ENCODE data around the gene FAM237A.

The FAM237A gene

GRCh38 chr2:206642075-206643025, at the start of gene FAM237A:
Gene FAM237A, plus strand, starts transcription at chr2:206642487. Its CDS starts 1,750 bp downstream, at chr2:206644237.
- Histone ChIP-seq H2AFZ (ENCODE audit: low read depth, low read length) (no peak within 1 kb of the TSS), H3K9me3 (ENCODE audit: insufficient read depth, low read length, severe bottlenecking) (no peaks in the 10 kb centered on the region), H4K20me1 (ENCODE audit: insufficient read depth, low read length) (no peaks in the 10 kb centered on the region), H3K27ac (ENCODE audit: low read length) (no peak within 1 kb of the TSS), H3K4me3 (ENCODE audit: low read depth in 1 of 2, low read length in 2 of 2) (no peak within 1 kb of the TSS), H3K4me2 (ENCODE audit: insufficient read depth, low read length) (no peak within 1 kb of the TSS), H3K27me3 (ENCODE audit: insufficient read depth, low read length, poor library complexity) (no peaks in the 10 kb centered on the region), H3K79me2 (ENCODE audit: insufficient read depth, low read length) (no peaks in the 10 kb centered on the region), H3K9ac (ENCODE audit: low read depth, low read length) (no peak within 1 kb of the TSS), H3K4me1 (ENCODE audit: insufficient read depth, low read length) (no peaks in the 10 kb centered on the region), H3K36me3 (ENCODE audit: insufficient read depth, low read length) (no peaks in the 10 kb centered on the region)
- no peak for TF ChIP-seq EZH2 (IDR thresholded peaks at IDR 0.05; ENCODE audit: borderline replicate concordance, low read depth, low read length, severe bottlenecking)
- no peak for TF ChIP-seq CTCF (IDR thresholded peaks at IDR 0.05; ENCODE audit: borderline replicate concordance, extremely low read depth, low read length, poor library complexity, severe bottlenecking)
- peak; percentile 58; the same call in 1 of the 3 replicates for ATAC-seq (ENCODE audit: insufficient read depth, low read depth)
- peak; percentile 36 for DNase-seq

GRCh38 chr2:206597717-206598218, 44.5 kb upstream of the FAM237A start:
- Histone ChIP-seq H3K4me1 (ENCODE audit: insufficient read depth, low read length) (no peaks in the 10 kb centered on the region), H3K9me3 (ENCODE audit: insufficient read depth, low read length, severe bottlenecking) (no peaks in the 10 kb centered on the region), H4K20me1 (ENCODE audit: insufficient read depth, low read length) (no peaks in the 10 kb centered on the region), H3K36me3 (ENCODE audit: insufficient read depth, low read length) (no peaks in the 10 kb centered on the region), H3K79me2 (ENCODE audit: insufficient read depth, low read length) (no peaks in the 10 kb centered on the region), H3K4me2 (ENCODE audit: insufficient read depth, low read length) (no peak overlapping the region), H2AFZ (ENCODE audit: low read depth, low read length) (no peak overlapping the region), H3K27me3 (ENCODE audit: insufficient read depth, low read length, poor library complexity) (no peaks in the 10 kb centered on the region), H3K9ac (ENCODE audit: low read depth, low read length) (no peak overlapping the region), H3K4me3 (ENCODE audit: low read depth in 1 of 2, low read length in 2 of 2) (no peak overlapping the region), H3K27ac (ENCODE audit: low read length) (no peak overlapping the region)
- no peak for DNase-seq
- TF ChIP-seq CTCF (IDR thresholded peaks at IDR 0.05; ENCODE audit: borderline replicate concordance, extremely low read depth, low read length, poor library complexity, severe bottlenecking) = no peak
- TF ChIP-seq EZH2 (IDR thresholded peaks at IDR 0.05; ENCODE audit: borderline replicate concordance, low read depth, low read length, severe bottlenecking) = no peak
- no peak for ATAC-seq (ENCODE audit: insufficient read depth, low read depth)

- H3K79me2 ChIP-seq (ENCODE audit: insufficient read depth, low read length) = no peaks in the 10 kb centered on the region
- H3K9ac ChIP-seq (ENCODE audit: low read depth, low read length) = no peak overlapping the region
- no peaks in the 10 kb centered on the region for H3K4me1 ChIP-seq (ENCODE audit: insufficient read depth, low read length)
- DNase-seq (no peak), ATAC-seq (ENCODE audit: insufficient read depth, low read depth) (no peak)
- no peaks in the 10 kb centered on the region for H3K36me3 ChIP-seq (ENCODE audit: insufficient read depth, low read length)
- H3K4me2 ChIP-seq (ENCODE audit: insufficient read depth, low read length) = no peak overlapping the region
- peaks cover 3% of the 10 kb centered on the region for H3K27me3 ChIP-seq (ENCODE audit: insufficient read depth, low read length, poor library complexity)
- H2AFZ ChIP-seq (ENCODE audit: low read depth, low read length) = no peak overlapping the region
- H3K9me3 ChIP-seq (ENCODE audit: insufficient read depth, low read length, severe bottlenecking) = no peaks in the 10 kb centered on the region
- no peaks in the 10 kb centered on the region for H4K20me1 ChIP-seq (ENCODE audit: insufficient read depth, low read length)
- H3K27ac ChIP-seq (ENCODE audit: low read length) = no peak overlapping the region
- no peak overlapping the region for H3K4me3 ChIP-seq (ENCODE audit: low read depth in 1 of 2, low read length in 2 of 2)
- no peak for TF ChIP-seq EZH2 (IDR thresholded peaks at IDR 0.05; ENCODE audit: borderline replicate concordance, low read depth, low read length, severe bottlenecking)
- no peak for TF ChIP-seq CTCF (IDR thresholded peaks at IDR 0.05; ENCODE audit: borderline replicate concordance, extremely low read depth, low read length, poor library complexity, severe bottlenecking)
Measured at GRCh38 chr2:206603243-206603642, 39.0 kb upstream of the FAM237A start.

All from DND-41 (cell line).